ENCODE results near the gene TREH.
"Not testable (repeated sequence)": the region's sequence is repeated elsewhere in the genome, so short reads cannot be mapped to it uniquely, and the experiment has no call there.

DNA sequence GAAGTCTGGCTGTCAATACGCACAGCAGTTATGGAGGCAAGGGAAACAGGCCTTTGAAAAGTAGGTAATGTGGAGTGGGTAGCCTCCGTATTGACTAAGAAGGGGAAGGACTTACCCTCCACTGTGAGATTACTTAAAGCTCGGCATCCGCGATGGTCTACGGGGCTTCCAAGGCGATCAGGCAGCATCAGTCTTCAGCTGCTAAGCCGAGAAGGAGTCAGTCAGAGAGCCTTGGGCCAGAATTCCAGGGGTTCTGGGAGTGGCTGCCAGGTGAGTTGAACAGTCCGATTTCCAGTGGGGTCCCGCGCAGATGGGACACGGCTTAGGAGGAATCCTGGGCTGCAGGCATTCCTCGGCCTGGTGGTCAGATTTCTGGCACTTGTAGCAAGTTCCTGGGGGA is 40.6 kb upstream of the TREH start:
- not testable (repeated sequence) for TF ChIP-seq POLR2A, EP300, POLR2AphosphoS5 (IDR thresholded peaks at IDR 0.05)

All from sigmoid colon (tissue), 4 donors.